Sigmoid colon (tissue), 7 donors: ENCODE measurements around the gene KIF26B. TPM values are rescaled to one million over a fixed set of nuclear protein-coding genes. Genes with fewer than 3 reads are reported as not detected.

Experiments
- DNase-seq: peaks from one replicate; pipeline ENCODE4 v3.0.0-alpha.2; 2019
- H3K27ac ChIP-seq, 4 donors: fragments of 200-600 bp; sonication (generic); one replicate each; pipeline ENCODE4 v1.5.1; 2016 to 2019; ENCODE audit warnings: mild to moderate bottlenecking in 1 of 4
- H3K27me3 ChIP-seq, 3 donors: fragments of 200-600 bp; sonication (generic); one replicate each; pipeline ENCODE4 v1.5.1; 2019; ENCODE audit warnings: mild to moderate bottlenecking in 1 of 3
- H3K36me3 ChIP-seq, 4 donors: fragments of 200-600 bp; sonication (generic); one replicate each; pipeline ENCODE4 v1.5.1; 2016 to 2019
- H3K4me1 ChIP-seq, 4 donors: fragments of 200-600 bp; sonication (generic); one replicate each; pipeline ENCODE4 v1.5.1; 2017 to 2019
- H3K4me3 ChIP-seq, 4 donors: fragments of 200-600 bp; sonication (generic); one replicate each; pipeline ENCODE4 v1.5.1; 2017 to 2019; ENCODE audit warnings: mild to moderate bottlenecking in 2 of 4, moderate library complexity in 1 of 4
- H3K9me3 ChIP-seq, 4 donors: fragments of 200-600 bp in 3 of 4; sonication (generic) in 3 of 4; one replicate each; pipeline versions ENCODE4 v1.5.1 to v1.6.1; 2013 to 2019
- EP300 ChIP-seq, 4 donors: sonication (generic); formaldehyde crosslinking; IDR thresholded peaks; one replicate each; pipeline ENCODE4 v1.6.1; 2017; ENCODE audit warnings: antibody characterized with exemption in 4 of 4
- POLR2A ChIP-seq, 2 donors: fragments of 450-650 bp; IDR thresholded peaks; one replicate each; pipeline ENCODE4 v1.6.1; 2016; ENCODE audit warnings: antibody characterized with exemption in 2 of 2, mild to moderate bottlenecking in 2 of 2, moderate library complexity in 2 of 2
- POLR2AphosphoS5 ChIP-seq, 4 donors: sonication (generic); formaldehyde crosslinking; IDR thresholded peaks; one replicate each; pipeline ENCODE4 v1.6.1; 2017; ENCODE audit warnings: antibody characterized with exemption in 4 of 4
- WGBS, 2 donors: extraction: QIAGEN DNeasy Blood & Tissue Kit; methylation state at CpG; one replicate each; pipeline ENCODE4 v1.1.7; 2013; 5-methylcytosine and 5-hydroxymethylcytosine counted together
- intact Hi-C: fragments of 100-400 bp; cut with DNase I; formaldehyde crosslinking; loops from one replicate; pipeline ENCODE4 v1.15.1; 2023
- polyA plus RNA-seq, 3 donors: library from polyadenylated mRNA; stranded (reverse); fragments of 200-250 nt; gene quantifications; one replicate each; pipeline ENCODE4 v1.2.3, GENCODE V29; 2013
- total RNA-seq, 4 donors: library from RNA; depleted of rRNA; stranded (reverse); fragments of >200 nt; gene quantifications; one replicate each; pipeline ENCODE4 v1.1.0, GENCODE V29; 2016
- TF ChIP-seq, protein P1 (sequence below), 4 experiments: fragments of 450-650 bp in 3 of 4; fragments of 200-600 bp in 1 of 4; IDR thresholded peaks; one replicate each; pipeline ENCODE4 v1.5.1; 2016 to 2019; ENCODE audit warnings: antibody characterized with exemption in 4 of 4, mild to moderate bottlenecking in 3 of 4, moderate library complexity in 2 of 4
- donor health status: healthy with polysubstance abuse.
- donor health status: Bipolar disorder and iron deficiency.
- donor health status: healthy.

The KIF26B gene
- total and polyA plus RNA-seq, 7 donors = under 0.01 to 5.5 (median 1.4) TPM; not detected in 1

DNA sequence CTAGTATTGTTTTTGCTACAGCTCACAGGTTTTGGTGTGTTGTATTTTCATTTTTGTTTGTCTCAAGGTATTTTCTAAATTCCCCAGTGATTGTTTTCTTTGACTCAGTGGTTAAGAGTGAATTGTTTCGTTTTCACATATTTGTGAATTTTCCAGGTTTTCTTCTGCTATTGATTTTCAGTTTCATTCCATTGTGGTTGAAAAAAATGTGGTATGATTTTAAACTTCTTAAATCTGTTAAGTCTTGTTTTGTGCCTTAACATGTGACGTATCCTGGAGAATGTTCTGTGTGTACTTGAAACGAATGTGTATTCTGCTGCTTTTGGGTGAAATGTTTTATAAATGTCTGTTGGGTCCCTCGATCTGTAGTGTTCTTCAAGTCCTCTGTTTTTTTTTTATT, 117.9 kb downstream of the KIF26B start:
- intact Hi-C loops = no loop called here
- Histone ChIP-seq H3K27ac (no peak overlapping the region), H3K4me1 (no peaks in the 10 kb centered on the region), H3K36me3 (no peaks in the 10 kb centered on the region), H3K9me3 (peaks cover 0 to 4% (median 0%) of the 10 kb centered on the region in 4 donors), H3K4me3 (no peak overlapping the region), H3K27me3 (no peaks in the 10 kb centered on the region)
- DNase-seq = no peak
- 74 to 86% methylated on average over 4 of the region's 4 CpGs for WGBS, 2 donors
- TF ChIP-seq POLR2A (IDR thresholded peaks at IDR 0.05) (no peak), EP300 (IDR thresholded peaks at IDR 0.05) (no peak), POLR2AphosphoS5 (IDR thresholded peaks at IDR 0.05) (no peak)
- TF ChIP-seq, protein P1, sequence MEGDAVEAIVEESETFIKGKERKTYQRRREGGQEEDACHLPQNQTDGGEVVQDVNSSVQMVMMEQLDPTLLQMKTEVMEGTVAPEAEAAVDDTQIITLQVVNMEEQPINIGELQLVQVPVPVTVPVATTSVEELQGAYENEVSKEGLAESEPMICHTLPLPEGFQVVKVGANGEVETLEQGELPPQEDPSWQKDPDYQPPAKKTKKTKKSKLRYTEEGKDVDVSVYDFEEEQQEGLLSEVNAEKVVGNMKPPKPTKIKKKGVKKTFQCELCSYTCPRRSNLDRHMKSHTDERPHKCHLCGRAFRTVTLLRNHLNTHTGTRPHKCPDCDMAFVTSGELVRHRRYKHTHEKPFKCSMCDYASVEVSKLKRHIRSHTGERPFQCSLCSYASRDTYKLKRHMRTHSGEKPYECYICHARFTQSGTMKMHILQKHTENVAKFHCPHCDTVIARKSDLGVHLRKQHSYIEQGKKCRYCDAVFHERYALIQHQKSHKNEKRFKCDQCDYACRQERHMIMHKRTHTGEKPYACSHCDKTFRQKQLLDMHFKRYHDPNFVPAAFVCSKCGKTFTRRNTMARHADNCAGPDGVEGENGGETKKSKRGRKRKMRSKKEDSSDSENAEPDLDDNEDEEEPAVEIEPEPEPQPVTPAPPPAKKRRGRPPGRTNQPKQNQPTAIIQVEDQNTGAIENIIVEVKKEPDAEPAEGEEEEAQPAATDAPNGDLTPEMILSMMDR (IDR thresholded peaks at IDR 0.05) = no peak

DNA sequence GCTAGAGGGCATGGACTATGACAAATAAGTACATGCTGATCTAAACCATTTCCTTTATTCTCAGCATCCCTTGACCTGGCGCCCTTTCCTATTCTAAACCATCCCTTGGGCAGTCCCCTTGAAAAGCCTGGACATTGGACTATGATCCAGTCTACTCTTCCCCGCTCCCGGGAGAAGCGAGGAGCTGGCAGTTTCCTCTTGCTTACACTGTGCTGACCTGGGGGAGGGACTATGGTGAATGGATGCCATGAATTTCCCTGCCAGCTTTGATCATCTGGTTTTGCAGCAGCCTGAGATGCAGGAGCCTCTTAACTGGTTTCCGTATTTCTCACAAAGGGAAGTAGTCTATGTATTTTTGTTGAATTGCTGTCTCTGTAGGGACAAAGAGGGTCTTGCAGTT, 121.7 kb downstream of the KIF26B start:
- no peaks in the 10 kb centered on the region for H3K4me1 ChIP-seq
- intact Hi-C loops = no loop called here
- H3K27me3 ChIP-seq = no peaks in the 10 kb centered on the region
- no peaks in the 10 kb centered on the region for H3K36me3 ChIP-seq
- no peak for TF ChIP-seq EP300 (IDR thresholded peaks at IDR 0.05)
- no peak for TF ChIP-seq POLR2A (IDR thresholded peaks at IDR 0.05)
- no peak for TF ChIP-seq POLR2AphosphoS5 (IDR thresholded peaks at IDR 0.05)
- TF ChIP-seq, protein P1 (IDR thresholded peaks at IDR 0.05) = no peak
- DNase-seq = no peak
- 45 to 64% methylated on average over 5 of the region's 5 CpGs for WGBS, 2 donors
- H3K4me3 ChIP-seq = no peak overlapping the region
- H3K9me3 ChIP-seq = no peaks in the 10 kb centered on the region
- H3K27ac ChIP-seq = no peak overlapping the region

DNA sequence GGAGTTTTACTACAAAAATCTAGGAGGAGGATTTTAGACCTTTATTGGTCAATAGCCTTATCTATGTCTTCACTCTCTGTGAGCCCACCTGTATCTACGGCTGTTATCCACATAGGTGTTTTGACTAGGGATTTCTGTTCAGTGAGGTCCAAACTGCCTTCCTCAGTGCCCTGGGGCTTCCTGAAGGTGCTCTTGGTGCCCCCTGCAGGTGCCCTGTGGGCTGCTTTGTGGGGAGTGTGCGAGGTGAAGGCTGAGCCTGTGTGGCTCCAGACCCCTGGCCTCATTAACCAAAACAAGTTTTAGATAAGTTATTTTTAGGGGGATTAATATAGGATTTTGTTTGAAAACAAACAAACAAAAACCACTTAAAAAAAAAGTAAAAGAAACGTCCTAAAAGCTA, 122.5 kb downstream of the KIF26B start:
- 31 to 76% methylated on average over 3 of the region's 3 CpGs for WGBS, 2 donors
- H3K4me1 ChIP-seq = no peaks in the 10 kb centered on the region

DNA sequence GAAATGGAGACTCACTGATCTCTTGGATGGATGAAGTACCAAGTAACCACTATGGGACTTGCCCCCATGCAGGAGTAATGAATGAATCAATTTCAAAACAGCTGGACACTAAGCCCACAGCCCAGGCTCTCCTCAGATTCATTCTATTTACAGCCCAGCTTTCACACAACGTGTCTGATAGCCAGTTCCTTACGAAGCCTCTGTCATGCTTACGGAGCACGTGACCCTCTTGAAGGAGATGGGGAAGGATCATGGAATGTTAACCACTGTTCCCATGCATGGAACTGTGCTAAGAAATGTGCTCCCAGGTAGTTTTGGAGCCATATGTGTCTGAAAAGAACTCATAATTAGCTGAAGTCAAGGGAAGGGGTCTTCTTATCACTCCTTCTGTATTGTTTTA, 124.1 kb downstream of the KIF26B start:
- H3K27me3 ChIP-seq = no peaks in the 10 kb centered on the region
- WGBS, 2 donors = 85% methylated on average over 4 of the region's 4 CpGs
- no peaks in the 10 kb centered on the region for H3K9me3 ChIP-seq
- DNase-seq = no peak
- no peak overlapping the region for H3K27ac ChIP-seq
- TF ChIP-seq, protein P1 (IDR thresholded peaks at IDR 0.05) = no peak
- TF ChIP-seq POLR2AphosphoS5 (IDR thresholded peaks at IDR 0.05) = no peak
- TF ChIP-seq POLR2A (IDR thresholded peaks at IDR 0.05) = no peak
- no peak for TF ChIP-seq EP300 (IDR thresholded peaks at IDR 0.05)
- H3K4me3 ChIP-seq = no peak overlapping the region
- no peaks in the 10 kb centered on the region for H3K36me3 ChIP-seq
- H3K4me1 ChIP-seq = no peaks in the 10 kb centered on the region
- intact Hi-C loops = no loop called here

More for the DNA sequence above, 122.5 kb downstream of the KIF26B start:
- no peak for DNase-seq
- no peak overlapping the region for H3K4me3 ChIP-seq
- no peak for TF ChIP-seq POLR2A (IDR thresholded peaks at IDR 0.05)
- no peak for TF ChIP-seq EP300 (IDR thresholded peaks at IDR 0.05)
- H3K9me3 ChIP-seq = no peaks in the 10 kb centered on the region
- no peaks in the 10 kb centered on the region for H3K36me3 ChIP-seq
- no peak overlapping the region for H3K27ac ChIP-seq
- no peaks in the 10 kb centered on the region for H3K27me3 ChIP-seq
- intact Hi-C loops = no loop called here

- Histone ChIP-seq H3K27me3 (no peaks in the 10 kb centered on the region), H3K36me3 (no peaks in the 10 kb centered on the region), H3K9me3 (no peaks in the 10 kb centered on the region), H3K4me3 (no peak overlapping the region), H3K27ac (no peak overlapping the region), H3K4me1 (no peaks in the 10 kb centered on the region)
- DNase-seq = no peak
- 73 to 80% methylated on average over 4 of the region's 4 CpGs for WGBS, 2 donors
- TF ChIP-seq, protein P1 (IDR thresholded peaks at IDR 0.05) = no peak
- intact Hi-C loops = no loop called here
These were observed 124.6 kb downstream of the KIF26B start for GRCh38 chr1:245279346-245279745.
